Sigmoid colon (tissue), 7 donors: Measurements from ENCODE around the gene ZNF648. TPM values are rescaled to one million over a fixed set of nuclear protein-coding genes. Genes with fewer than 3 reads are reported as not detected.
"Not testable (repeated sequence)": the region's sequence is repeated elsewhere in the genome, so short reads cannot be mapped to it uniquely, and the experiment has no call there.

Experiments
- DNase-seq: peaks from one replicate; pipeline ENCODE4 v3.0.0-alpha.2; 2019
- H3K27ac ChIP-seq, 4 donors: fragments of 200-600 bp; sonication (generic); one replicate each; pipeline ENCODE4 v1.5.1; 2016 to 2019; ENCODE audit warnings: mild to moderate bottlenecking in 1 of 4
- H3K27me3 ChIP-seq, 3 donors: fragments of 200-600 bp; sonication (generic); one replicate each; pipeline ENCODE4 v1.5.1; 2019; ENCODE audit warnings: mild to moderate bottlenecking in 1 of 3
- H3K36me3 ChIP-seq, 4 donors: fragments of 200-600 bp; sonication (generic); one replicate each; pipeline ENCODE4 v1.5.1; 2016 to 2019
- H3K4me1 ChIP-seq, 4 donors: fragments of 200-600 bp; sonication (generic); one replicate each; pipeline ENCODE4 v1.5.1; 2017 to 2019
- H3K4me3 ChIP-seq, 4 donors: fragments of 200-600 bp; sonication (generic); one replicate each; pipeline ENCODE4 v1.5.1; 2017 to 2019; ENCODE audit warnings: mild to moderate bottlenecking in 2 of 4, moderate library complexity in 1 of 4
- H3K9me3 ChIP-seq, 4 donors: fragments of 200-600 bp in 3 of 4; sonication (generic) in 3 of 4; one replicate each; pipeline versions ENCODE4 v1.5.1 to v1.6.1; 2013 to 2019
- EP300 ChIP-seq, 4 donors: sonication (generic); formaldehyde crosslinking; IDR thresholded peaks; one replicate each; pipeline ENCODE4 v1.6.1; 2017; ENCODE audit warnings: antibody characterized with exemption in 4 of 4
- POLR2A ChIP-seq, 2 donors: fragments of 450-650 bp; IDR thresholded peaks; one replicate each; pipeline ENCODE4 v1.6.1; 2016; ENCODE audit warnings: antibody characterized with exemption in 2 of 2, mild to moderate bottlenecking in 2 of 2, moderate library complexity in 2 of 2
- POLR2AphosphoS5 ChIP-seq, 4 donors: sonication (generic); formaldehyde crosslinking; IDR thresholded peaks; one replicate each; pipeline ENCODE4 v1.6.1; 2017; ENCODE audit warnings: antibody characterized with exemption in 4 of 4
- WGBS, 2 donors: extraction: QIAGEN DNeasy Blood & Tissue Kit; methylation state at CpG; one replicate each; pipeline ENCODE4 v1.1.7; 2013; 5-methylcytosine and 5-hydroxymethylcytosine counted together
- intact Hi-C: fragments of 100-400 bp; cut with DNase I; formaldehyde crosslinking; loops from one replicate; pipeline ENCODE4 v1.15.1; 2023
- polyA plus RNA-seq, 3 donors: library from polyadenylated mRNA; stranded (reverse); fragments of 200-250 nt; gene quantifications; one replicate each; pipeline ENCODE4 v1.2.3, GENCODE V29; 2013
- total RNA-seq, 4 donors: library from RNA; depleted of rRNA; stranded (reverse); fragments of >200 nt; gene quantifications; one replicate each; pipeline ENCODE4 v1.1.0, GENCODE V29; 2016
- TF ChIP-seq, protein P1 (sequence below), 4 experiments: fragments of 450-650 bp in 3 of 4; fragments of 200-600 bp in 1 of 4; IDR thresholded peaks; one replicate each; pipeline ENCODE4 v1.5.1; 2016 to 2019; ENCODE audit warnings: antibody characterized with exemption in 4 of 4, mild to moderate bottlenecking in 3 of 4, moderate library complexity in 2 of 4
- donor health status: healthy with polysubstance abuse.
- donor health status: Bipolar disorder and iron deficiency.
- donor health status: healthy.

ZNF648 gene
- total and polyA plus RNA-seq, 7 donors, result under 0.01 to 0.04 TPM; not detected in 5

DNA sequence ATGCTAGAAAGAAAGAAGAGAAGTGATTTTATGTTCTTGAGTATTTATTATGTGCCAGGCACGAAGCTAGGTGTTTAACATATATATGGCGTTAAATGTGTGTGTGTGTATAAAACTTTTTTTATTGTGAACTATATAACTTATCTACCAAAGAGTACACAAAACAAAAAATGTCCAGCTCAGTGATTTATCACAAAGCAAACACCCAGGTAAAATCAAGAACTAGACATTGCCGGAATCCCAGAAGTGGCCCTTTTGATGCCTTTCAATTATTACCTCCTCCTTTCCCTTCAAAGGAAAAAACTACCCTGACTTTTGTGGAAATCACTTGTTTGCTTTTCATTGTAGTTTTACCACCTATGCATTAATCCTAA is 40.5 kb upstream of the ZNF648 start:
- Histone ChIP-seq H3K27ac (no peak overlapping the region), H3K36me3 (no peaks in the 10 kb centered on the region), H3K4me1 (no peaks in the 10 kb centered on the region), H3K4me3 (no peak overlapping the region), H3K27me3 (no peaks in the 10 kb centered on the region), H3K9me3 (no peaks in the 10 kb centered on the region)
- 13 to 62% methylated on average over 3 of the region's 3 CpGs for WGBS, 2 donors
- intact Hi-C loops, result no loop called here
- DNase-seq, result no peak
- TF ChIP-seq POLR2A (IDR thresholded peaks at IDR 0.05) (no peak), POLR2AphosphoS5 (IDR thresholded peaks at IDR 0.05) (no peak), EP300 (IDR thresholded peaks at IDR 0.05) (no peak)
- TF ChIP-seq, protein P1, sequence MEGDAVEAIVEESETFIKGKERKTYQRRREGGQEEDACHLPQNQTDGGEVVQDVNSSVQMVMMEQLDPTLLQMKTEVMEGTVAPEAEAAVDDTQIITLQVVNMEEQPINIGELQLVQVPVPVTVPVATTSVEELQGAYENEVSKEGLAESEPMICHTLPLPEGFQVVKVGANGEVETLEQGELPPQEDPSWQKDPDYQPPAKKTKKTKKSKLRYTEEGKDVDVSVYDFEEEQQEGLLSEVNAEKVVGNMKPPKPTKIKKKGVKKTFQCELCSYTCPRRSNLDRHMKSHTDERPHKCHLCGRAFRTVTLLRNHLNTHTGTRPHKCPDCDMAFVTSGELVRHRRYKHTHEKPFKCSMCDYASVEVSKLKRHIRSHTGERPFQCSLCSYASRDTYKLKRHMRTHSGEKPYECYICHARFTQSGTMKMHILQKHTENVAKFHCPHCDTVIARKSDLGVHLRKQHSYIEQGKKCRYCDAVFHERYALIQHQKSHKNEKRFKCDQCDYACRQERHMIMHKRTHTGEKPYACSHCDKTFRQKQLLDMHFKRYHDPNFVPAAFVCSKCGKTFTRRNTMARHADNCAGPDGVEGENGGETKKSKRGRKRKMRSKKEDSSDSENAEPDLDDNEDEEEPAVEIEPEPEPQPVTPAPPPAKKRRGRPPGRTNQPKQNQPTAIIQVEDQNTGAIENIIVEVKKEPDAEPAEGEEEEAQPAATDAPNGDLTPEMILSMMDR (IDR thresholded peaks at IDR 0.05), result no peak

DNA sequence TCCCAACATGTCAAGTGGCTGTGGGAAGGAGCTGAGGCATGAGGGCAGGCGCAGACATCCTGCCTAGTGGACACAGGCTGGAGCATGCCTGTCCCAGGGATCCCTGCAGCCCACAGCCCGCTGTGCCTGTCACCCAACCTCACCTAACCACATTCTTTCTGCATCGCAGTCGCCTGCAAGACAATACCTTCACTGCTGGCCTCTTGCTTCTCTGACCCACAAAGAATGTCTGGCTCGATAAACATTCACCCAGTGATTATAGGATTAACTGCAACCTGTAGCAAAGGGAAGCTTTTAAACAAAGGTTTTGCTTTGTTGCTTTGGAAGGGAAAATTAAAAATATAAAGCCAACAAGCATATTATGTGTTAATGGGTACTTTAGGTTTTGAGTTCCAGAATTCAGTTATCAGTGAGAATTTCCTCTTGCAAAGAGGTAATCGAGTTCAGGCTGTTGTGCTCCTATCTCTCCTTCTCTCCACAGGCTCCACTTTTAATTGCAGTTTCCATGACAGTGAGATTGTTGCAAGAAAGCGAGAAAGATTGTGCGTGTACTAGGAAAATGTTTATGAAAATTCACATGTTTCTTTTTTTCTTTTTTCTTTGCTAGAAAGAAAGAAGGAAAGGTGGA is 40.0 kb upstream of the ZNF648 start:
- TF ChIP-seq POLR2A (IDR thresholded peaks at IDR 0.05), result no peak
- TF ChIP-seq, protein P1 (IDR thresholded peaks at IDR 0.05), result no peak
- no peak for TF ChIP-seq EP300 (IDR thresholded peaks at IDR 0.05)
- no peak for TF ChIP-seq POLR2AphosphoS5 (IDR thresholded peaks at IDR 0.05)
- no peaks in the 10 kb centered on the region for H3K4me1 ChIP-seq
- 19 to 34% methylated on average over 8 of the region's 8 CpGs for WGBS, 2 donors
- no peak overlapping the region for H3K4me3 ChIP-seq
- H3K27me3 ChIP-seq, result no peaks in the 10 kb centered on the region
- H3K27ac ChIP-seq, result no peak overlapping the region
- intact Hi-C loops, result no loop called here
- no peaks in the 10 kb centered on the region for H3K9me3 ChIP-seq
- no peaks in the 10 kb centered on the region for H3K36me3 ChIP-seq
- no peak for DNase-seq

DNA sequence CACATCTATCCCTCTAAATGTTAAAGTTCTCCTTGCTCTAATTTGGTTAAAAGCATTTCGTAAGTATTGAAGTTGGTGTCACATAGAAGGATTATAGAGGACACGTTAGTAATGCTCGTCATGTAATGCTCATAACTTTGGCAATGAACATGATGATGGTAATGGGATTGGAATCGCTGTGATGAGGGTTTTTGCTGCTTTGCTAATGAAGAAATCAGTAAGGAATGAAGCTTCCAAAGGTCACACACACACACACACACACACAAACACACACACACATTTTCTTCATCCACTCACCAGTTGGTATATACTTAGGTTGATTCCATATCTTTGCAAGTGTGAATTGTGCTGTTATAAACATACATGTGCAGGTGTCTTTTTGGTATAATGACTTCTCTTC is 36.8 kb upstream of the ZNF648 start:
- H3K4me3 ChIP-seq, result no peak overlapping the region
- no peaks in the 10 kb centered on the region for H3K4me1 ChIP-seq
- no peaks in the 10 kb centered on the region for H3K27me3 ChIP-seq
- TF ChIP-seq, protein P1 (IDR thresholded peaks at IDR 0.05), result no peak
- TF ChIP-seq EP300 (IDR thresholded peaks at IDR 0.05) (no peak), POLR2A (IDR thresholded peaks at IDR 0.05) (no peak), POLR2AphosphoS5 (IDR thresholded peaks at IDR 0.05) (no peak)
- 89 to 92% methylated on average over 4 of the region's 4 CpGs for WGBS, 2 donors
- intact Hi-C loops, result no loop called here
- no peaks in the 10 kb centered on the region for H3K36me3 ChIP-seq
- no peak overlapping the region for H3K27ac ChIP-seq
- DNase-seq, result no peak
- H3K9me3 ChIP-seq, result no peaks in the 10 kb centered on the region

DNA sequence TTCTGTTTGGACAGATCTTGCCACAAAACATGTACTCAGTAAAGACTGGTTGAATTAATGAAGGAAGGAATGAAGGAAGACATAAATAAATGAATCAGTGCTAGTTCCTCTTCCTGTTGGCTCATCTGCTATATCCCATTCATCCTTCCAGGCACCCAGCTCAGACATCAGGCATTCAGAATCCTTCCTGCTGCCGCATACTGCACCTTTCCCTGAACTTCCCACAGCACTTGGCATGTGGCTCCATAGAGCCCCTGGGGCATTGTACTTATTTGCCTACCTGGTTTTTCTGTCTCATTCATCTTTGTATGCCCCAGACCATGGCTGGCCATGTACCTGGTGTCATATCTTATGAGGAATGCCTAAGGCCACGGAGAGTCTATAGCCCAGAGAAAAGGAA is 34.4 kb upstream of the ZNF648 start:
- Histone ChIP-seq H3K36me3 (no peaks in the 10 kb centered on the region), H3K4me1 (no peaks in the 10 kb centered on the region), H3K4me3 (no peak overlapping the region), H3K27me3 (no peaks in the 10 kb centered on the region), H3K9me3 (no peaks in the 10 kb centered on the region), H3K27ac (no peak overlapping the region)
- DNase-seq, result no peak
- TF ChIP-seq, protein P1 (IDR thresholded peaks at IDR 0.05), result no peak
- TF ChIP-seq POLR2AphosphoS5 (IDR thresholded peaks at IDR 0.05), result no peak
- no peak for TF ChIP-seq POLR2A (IDR thresholded peaks at IDR 0.05)
- TF ChIP-seq EP300 (IDR thresholded peaks at IDR 0.05), result no peak
- WGBS, 2 donors, result 80 to 94% methylated on average over 2 of the region's 2 CpGs
- intact Hi-C loops, result no loop called here

DNA sequence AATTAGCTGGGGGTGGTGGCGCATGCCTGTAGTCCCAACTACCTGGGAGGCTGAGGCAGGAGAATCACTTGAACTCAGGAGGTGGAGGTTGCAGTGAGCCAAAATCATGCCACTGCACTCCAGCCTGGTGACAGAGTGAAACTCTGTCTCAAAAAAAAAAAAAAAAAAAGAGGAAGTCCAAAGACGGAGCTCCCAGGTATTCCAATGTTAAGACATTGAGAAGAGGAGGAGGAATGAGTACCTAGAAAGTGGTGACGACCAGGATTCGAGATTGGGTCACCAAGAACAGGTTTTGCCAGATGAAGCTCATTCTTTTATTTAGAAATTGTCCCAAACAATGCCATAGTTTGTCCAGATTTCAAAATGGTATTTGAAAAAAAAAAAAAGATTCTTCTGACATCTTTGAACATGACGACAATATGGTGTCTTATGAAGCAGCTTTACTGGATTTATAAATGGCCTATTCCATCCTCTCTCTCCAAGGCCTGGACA is 33.0 kb upstream of the ZNF648 start:
- H3K4me3 ChIP-seq, H3K9me3 ChIP-seq, H3K27me3 ChIP-seq, DNase-seq, intact Hi-C loops, H3K27ac ChIP-seq, H3K36me3 ChIP-seq, H3K4me1 ChIP-seq: not testable (repeated sequence)
- 80 to 90% methylated on average over 5 of the region's 5 CpGs for WGBS, 2 donors
